Measurements from ENCODE around the gene RIOX2.

- TF ChIP-seq CTCF (IDR thresholded peaks at IDR 0.05; ENCODE audit: insufficient read depth, low read length) (no peak), POLR2AphosphoS5 (IDR thresholded peaks at IDR 0.05; ENCODE audit: low read depth) (no peak), GABPA (IDR thresholded peaks at IDR 0.05; ENCODE audit: low read depth) (no peak), SPI1 (IDR thresholded peaks at IDR 0.05; ENCODE audit: borderline replicate concordance, low read depth) (no peak)
- TF ChIP-seq, protein P1, sequence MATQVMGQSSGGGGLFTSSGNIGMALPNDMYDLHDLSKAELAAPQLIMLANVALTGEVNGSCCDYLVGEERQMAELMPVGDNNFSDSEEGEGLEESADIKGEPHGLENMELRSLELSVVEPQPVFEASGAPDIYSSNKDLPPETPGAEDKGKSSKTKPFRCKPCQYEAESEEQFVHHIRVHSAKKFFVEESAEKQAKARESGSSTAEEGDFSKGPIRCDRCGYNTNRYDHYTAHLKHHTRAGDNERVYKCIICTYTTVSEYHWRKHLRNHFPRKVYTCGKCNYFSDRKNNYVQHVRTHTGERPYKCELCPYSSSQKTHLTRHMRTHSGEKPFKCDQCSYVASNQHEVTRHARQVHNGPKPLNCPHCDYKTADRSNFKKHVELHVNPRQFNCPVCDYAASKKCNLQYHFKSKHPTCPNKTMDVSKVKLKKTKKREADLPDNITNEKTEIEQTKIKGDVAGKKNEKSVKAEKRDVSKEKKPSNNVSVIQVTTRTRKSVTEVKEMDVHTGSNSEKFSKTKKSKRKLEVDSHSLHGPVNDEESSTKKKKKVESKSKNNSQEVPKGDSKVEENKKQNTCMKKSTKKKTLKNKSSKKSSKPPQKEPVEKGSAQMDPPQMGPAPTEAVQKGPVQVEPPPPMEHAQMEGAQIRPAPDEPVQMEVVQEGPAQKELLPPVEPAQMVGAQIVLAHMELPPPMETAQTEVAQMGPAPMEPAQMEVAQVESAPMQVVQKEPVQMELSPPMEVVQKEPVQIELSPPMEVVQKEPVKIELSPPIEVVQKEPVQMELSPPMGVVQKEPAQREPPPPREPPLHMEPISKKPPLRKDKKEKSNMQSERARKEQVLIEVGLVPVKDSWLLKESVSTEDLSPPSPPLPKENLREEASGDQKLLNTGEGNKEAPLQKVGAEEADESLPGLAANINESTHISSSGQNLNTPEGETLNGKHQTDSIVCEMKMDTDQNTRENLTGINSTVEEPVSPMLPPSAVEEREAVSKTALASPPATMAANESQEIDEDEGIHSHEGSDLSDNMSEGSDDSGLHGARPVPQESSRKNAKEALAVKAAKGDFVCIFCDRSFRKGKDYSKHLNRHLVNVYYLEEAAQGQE (IDR thresholded peaks at IDR 0.05; ENCODE audit: insufficient replicate concordance, low read depth) = no peak
These were observed 44.5 kb downstream of the RIOX2 start for GRCh38 chr3:97927704-97928103.
